ENCODE results near the gene BCL2L11.

The BCL2L11 gene

GRCh38 chr2:111202266-111203040 lies 81.7 kb downstream of the BCL2L11 start:
- no peak overlapping the region for H3K27ac Mint-ChIP-seq
- H3K4me3 Mint-ChIP-seq: no peak overlapping the region
- H3K27me3 Mint-ChIP-seq (ENCODE audit: low read depth): peaks cover 6% of the 10 kb centered on the region
- H3K9me3 Mint-ChIP-seq: no peaks in the 10 kb centered on the region
- no peaks in the 10 kb centered on the region for H3K36me3 Mint-ChIP-seq (ENCODE audit: low read depth)
- peaks cover 7% of the 10 kb centered on the region for H3K4me1 Mint-ChIP-seq
- no peak for TF ChIP-seq CTCF (IDR thresholded peaks at IDR 0.05; ENCODE audit: unreplicated experiment in 3 of 3)

GRCh38 chr2:111204706-111205105 lies 84.0 kb downstream of the BCL2L11 start:
- TF ChIP-seq CTCF (IDR thresholded peaks at IDR 0.05; ENCODE audit: unreplicated experiment in 3 of 3): no peak
- Mint-ChIP-seq H3K4me3 (no peak overlapping the region), H3K27ac (no peak overlapping the region), H3K4me1 (peaks cover 7% of the 10 kb centered on the region), H3K9me3 (no peaks in the 10 kb centered on the region), H3K36me3 (ENCODE audit: low read depth) (no peaks in the 10 kb centered on the region), H3K27me3 (ENCODE audit: low read depth) (peaks cover 6% of the 10 kb centered on the region)

GRCh38 chr2:111205774-111206173 lies 85.1 kb downstream of the BCL2L11 start:
- no peak for TF ChIP-seq CTCF (IDR thresholded peaks at IDR 0.05; ENCODE audit: unreplicated experiment in 3 of 3)
- no peaks in the 10 kb centered on the region for H3K9me3 Mint-ChIP-seq
- peaks cover 3% of the 10 kb centered on the region for H3K27me3 Mint-ChIP-seq (ENCODE audit: low read depth)
- no peaks in the 10 kb centered on the region for H3K36me3 Mint-ChIP-seq (ENCODE audit: low read depth)
- no peak overlapping the region for H3K27ac Mint-ChIP-seq
- H3K4me3 Mint-ChIP-seq: no peak overlapping the region
- H3K4me1 Mint-ChIP-seq: peaks cover 7% of the 10 kb centered on the region

GRCh38 chr2:111207851-111208250 lies 87.1 kb downstream of the BCL2L11 start:
- Mint-ChIP-seq H3K9me3 (peaks cover 3% of the 10 kb centered on the region), H3K4me1 (peaks cover under 1% of the 10 kb centered on the region), H3K36me3 (ENCODE audit: low read depth) (no peaks in the 10 kb centered on the region), H3K4me3 (no peak overlapping the region), H3K27ac (no peak overlapping the region), H3K27me3 (ENCODE audit: low read depth) (no peaks in the 10 kb centered on the region)
- TF ChIP-seq CTCF (IDR thresholded peaks at IDR 0.05; ENCODE audit: unreplicated experiment in 3 of 3): no peak

- no peaks in the 10 kb centered on the region for H3K27me3 Mint-ChIP-seq (ENCODE audit: low read depth)
- H3K27ac Mint-ChIP-seq: no peak overlapping the region
- no peaks in the 10 kb centered on the region for H3K4me1 Mint-ChIP-seq
- H3K4me3 Mint-ChIP-seq: no peak overlapping the region
- TF ChIP-seq CTCF (IDR thresholded peaks at IDR 0.05; ENCODE audit: unreplicated experiment in 3 of 3): no peak
- H3K9me3 Mint-ChIP-seq: peaks cover 6% of the 10 kb centered on the region
- H3K36me3 Mint-ChIP-seq (ENCODE audit: low read depth): no peaks in the 10 kb centered on the region
Observed at GRCh38 chr2:111208639-111209038, 87.9 kb downstream of the BCL2L11 start.

- Mint-ChIP-seq H3K4me3 (no peak overlapping the region), H3K4me1 (no peaks in the 10 kb centered on the region), H3K36me3 (ENCODE audit: low read depth) (peaks cover 1% of the 10 kb centered on the region), H3K9me3 (peaks cover 11% of the 10 kb centered on the region), H3K27me3 (ENCODE audit: low read depth) (no peaks in the 10 kb centered on the region), H3K27ac (no peak overlapping the region)
- TF ChIP-seq CTCF (IDR thresholded peaks at IDR 0.05; ENCODE audit: unreplicated experiment in 3 of 3): no peak
Observed at GRCh38 chr2:111209045-111209514, 88.4 kb downstream of the BCL2L11 start.

Measured in nephron (organoid).